H9 (cell line): ENCODE data around the gene ZNF771. TPM values are rescaled to one million over a fixed set of nuclear protein-coding genes. Genes with fewer than 3 reads are reported as not detected.
A peak's percentile ranks its signal among the peaks of the same experiment; 100 is the strongest.

Source experiments
- DNase-seq: peaks from one replicate; pipeline ENCODE4 v3.0.0-alpha.2; 2017
- H2AFZ ChIP-seq: one replicate; pipeline ENCODE4 v1.6.1; 2013; ENCODE audit warnings: mild to moderate bottlenecking, low read length, control low read depth, moderate library complexity
- H2AK5ac ChIP-seq: 2 replicates; pipeline ENCODE4 v1.6.1; 2013; ENCODE audit warnings: low read length, control low read depth, mixed read lengths; ENCODE audit not compliant: insufficient read length
- H2BK120ac ChIP-seq: one replicate; pipeline ENCODE4 v1.6.1; 2013; ENCODE audit warnings: low read depth, mild to moderate bottlenecking, low read length, control low read depth, inconsistent platforms; ENCODE audit not compliant: poor library complexity, severe bottlenecking
- H2BK12ac ChIP-seq: 2 replicates; pipeline ENCODE4 v1.6.1; 2013; ENCODE audit warnings: low read length, control low read depth, mixed read lengths, low read depth; ENCODE audit not compliant: insufficient read length
- H2BK15ac ChIP-seq: 2 replicates; pipeline ENCODE4 v1.6.1; 2013; ENCODE audit warnings: low read depth, low read length, control low read depth
- H2BK20ac ChIP-seq: one replicate; pipeline ENCODE4 v1.6.1; 2013; ENCODE audit warnings: low read depth, mild to moderate bottlenecking, low read length, control low read depth, inconsistent platforms; ENCODE audit not compliant: poor library complexity, severe bottlenecking
- H2BK5ac ChIP-seq: 2 replicates; pipeline ENCODE4 v1.6.1; 2013; ENCODE audit warnings: low read length, control low read depth, mixed read lengths; ENCODE audit not compliant: insufficient read length
- H3K14ac ChIP-seq: 2 replicates; pipeline ENCODE4 v1.6.1; 2013; ENCODE audit warnings: low read length, control low read depth; ENCODE audit not compliant: insufficient read depth
- H3K18ac ChIP-seq: 2 replicates; pipeline ENCODE4 v1.6.1; 2013; ENCODE audit warnings: low read depth, mild to moderate bottlenecking, mixed read lengths, low read length, control low read depth; ENCODE audit not compliant: insufficient read length
- H3K23ac ChIP-seq: 2 replicates; pipeline ENCODE4 v1.6.1; 2013; ENCODE audit warnings: low read length, control low read depth, mixed read lengths, low read depth; ENCODE audit not compliant: insufficient read length
- H3K23me2 ChIP-seq: 2 replicates; pipeline ENCODE4 v1.6.1; 2013; ENCODE audit warnings: low read depth, mild to moderate bottlenecking, mixed read lengths, low read length, control low read depth; ENCODE audit not compliant: insufficient read length, poor library complexity, severe bottlenecking
- H3K27ac ChIP-seq: 2 replicates; pipeline ENCODE4 v1.5.1; 2013; ENCODE audit warnings: low read length, control low read depth, mixed read lengths, low read depth; ENCODE audit not compliant: insufficient read length
- H3K27me3 ChIP-seq: 2 replicates; pipeline ENCODE4 v1.6.1; 2013; ENCODE audit warnings: low read length, control low read depth, inconsistent platforms; ENCODE audit not compliant: insufficient read depth
- H3K4ac ChIP-seq: 2 replicates; pipeline ENCODE4 v1.6.1; 2013; ENCODE audit warnings: low read depth, mild to moderate bottlenecking, control low read depth, inconsistent platforms, low read length, moderate library complexity
- H3K4me1 ChIP-seq: 2 replicates; pipeline ENCODE4 v1.6.1; 2013; ENCODE audit warnings: low read length, control low read depth, inconsistent platforms; ENCODE audit not compliant: insufficient read depth
- H3K4me2 ChIP-seq: 2 replicates; pipeline ENCODE4 v1.6.1; 2013; ENCODE audit warnings: low read length, control low read depth, mixed read lengths; ENCODE audit not compliant: insufficient read length, insufficient read depth
- H3K56ac ChIP-seq: 2 replicates; pipeline ENCODE4 v1.6.1; 2013; ENCODE audit warnings: low read depth, mild to moderate bottlenecking, mixed read lengths, low read length, control low read depth; ENCODE audit not compliant: insufficient read length
- H3K79me1 ChIP-seq: 2 replicates; pipeline ENCODE4 v1.6.1; 2013; ENCODE audit warnings: low read depth, mild to moderate bottlenecking, moderate library complexity, low read length, control low read depth, inconsistent platforms; ENCODE audit not compliant: insufficient read depth, poor library complexity, severe bottlenecking
- H3K79me2 ChIP-seq: 2 replicates; pipeline ENCODE4 v1.6.1; 2013; ENCODE audit warnings: low read length, control low read depth, inconsistent platforms; ENCODE audit not compliant: insufficient read depth
- H3K9ac ChIP-seq: 2 replicates; pipeline ENCODE4 v1.6.1; 2013; ENCODE audit warnings: low read length, control low read depth, mixed read lengths; ENCODE audit not compliant: insufficient read length; ENCODE audit errors: extremely low read depth
- H3K9me3 ChIP-seq: one replicate; pipeline ENCODE4 v1.6.1; 2013; ENCODE audit warnings: low read depth, low read length, inconsistent platforms; ENCODE audit not compliant: control insufficient read depth
- H3T11ph ChIP-seq: one replicate; pipeline ENCODE4 v1.6.1; 2013; ENCODE audit warnings: mild to moderate bottlenecking, low read length, control low read depth, inconsistent platforms
- H4K20me1 ChIP-seq: one replicate; pipeline ENCODE4 v1.6.1; 2013; ENCODE audit not compliant: control insufficient read depth, insufficient read length, insufficient read depth
- H4K5ac ChIP-seq: 2 replicates; pipeline ENCODE4 v1.6.1; 2013; ENCODE audit warnings: low read depth, mild to moderate bottlenecking, mixed read lengths, low read length, control low read depth; ENCODE audit not compliant: insufficient read length
- H4K8ac ChIP-seq: replicated peaks from 2 replicates; pipeline ENCODE4 v1.6.1; 2013; ENCODE audit warnings: low read length, control low read depth, mixed read lengths, low read depth; ENCODE audit not compliant: insufficient read length
- H4K91ac ChIP-seq: 2 replicates; pipeline ENCODE4 v1.6.1; 2013; ENCODE audit warnings: low read depth, mild to moderate bottlenecking, moderate library complexity, mixed read lengths, low read length, control low read depth; ENCODE audit not compliant: insufficient read length
- H3K27ac Mint-ChIP-seq, 3 experiments: 2 replicates in 2 of 3; 3 replicates in 1 of 3; pipeline ENCODE4 v1.8.0; 2020 to 2021; ENCODE audit warnings: mixed read lengths in 3 of 3, mild to moderate bottlenecking in 1 of 3, moderate library complexity in 1 of 3
- H3K27me3 Mint-ChIP-seq: 2 replicates; pipeline ENCODE4 v1.8.0; 2021; ENCODE audit warnings: low read depth, mild to moderate bottlenecking, moderate library complexity, mixed read lengths
- H3K36me3 Mint-ChIP-seq, 3 experiments: 2 replicates in 2 of 3; 3 replicates in 1 of 3; pipeline ENCODE4 v1.8.0; 2020 to 2021; ENCODE audit warnings: low read depth in 3 of 3, mixed read lengths in 3 of 3; ENCODE audit not compliant: insufficient read depth in 1 of 3
- H3K4me1 Mint-ChIP-seq, 2 experiments: 2 replicates each; pipeline ENCODE4 v1.8.0; 2020; ENCODE audit warnings: mixed read lengths in 2 of 2
- H3K4me3 Mint-ChIP-seq, 2 experiments: 2 replicates in 1 of 2; 3 replicates in 1 of 2; pipeline ENCODE4 v1.8.0; 2020 to 2021; ENCODE audit warnings: mild to moderate bottlenecking in 2 of 2, mixed read lengths in 2 of 2, moderate library complexity in 1 of 2
- H3K9me3 Mint-ChIP-seq, 2 experiments: 2 replicates in 1 of 2; 3 replicates in 1 of 2; pipeline ENCODE4 v1.8.0; 2020; ENCODE audit warnings: mild to moderate bottlenecking in 2 of 2, mixed read lengths in 2 of 2, moderate library complexity in 1 of 2
- WGBS: extraction: QIAGEN DNeasy Blood & Tissue Kit; methylation state at CpG from one replicate; pipeline ENCODE4 v1.1.7; 2013; ENCODE audit warnings: missing lambda C conversion rate, low lambda C conversion rate, mixed read lengths; ENCODE audit not compliant: insufficient read length; ENCODE audit errors: extremely low coverage; 5-methylcytosine and 5-hydroxymethylcytosine counted together
- total RNA-seq: library from RNA; stranded (reverse); gene quantifications from 2 replicates; pipeline ENCODE4 v1.2.1, GENCODE V29; 2021
- TF ChIP-seq, protein P1 (sequence below): fragments of 200-600 bp; sonication (generic); conservative IDR thresholded peaks from 3 replicates; pipeline ENCODE4 v1.8.0; 2021; ENCODE audit warnings: antibody characterized with exemption, mild to moderate bottlenecking

The ZNF771 gene
- total RNA-seq, 1 experiment from 2014 or later = 10.5 TPM

DNA sequence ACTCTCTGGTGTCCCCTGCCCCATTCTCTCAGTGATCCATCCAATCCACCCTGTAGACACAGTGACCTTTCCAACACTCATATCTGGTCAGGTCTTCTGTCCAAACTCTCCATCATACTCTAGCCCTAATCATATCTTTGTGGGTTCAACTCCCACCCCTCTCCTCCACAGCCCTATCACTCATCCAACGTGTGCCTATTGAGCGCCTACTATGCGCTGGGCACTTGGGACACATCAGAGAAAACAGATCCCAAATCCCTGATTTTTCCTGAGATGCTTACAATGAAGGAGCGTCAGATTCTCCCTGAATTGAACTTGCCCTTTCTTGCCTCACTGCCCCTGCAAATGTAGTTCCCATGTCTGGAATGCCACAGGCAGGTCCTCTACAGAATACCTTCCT is 20.6 kb downstream of the ZNF771 start:
- H3K27me3 ChIP-seq = no peaks in the 10 kb centered on the region
- peaks cover 8% of the 10 kb centered on the region for H3K79me1 ChIP-seq
- H4K8ac ChIP-seq = no peak overlapping the region
- H2BK120ac ChIP-seq = no peak overlapping the region
- H3K4me1 ChIP-seq = no peaks in the 10 kb centered on the region
- H3K9me3 Mint-ChIP-seq = no peaks in the 10 kb centered on the region; a peak in 2 of 5 replicates
- no peak overlapping the region for H4K91ac ChIP-seq
- H2BK20ac ChIP-seq = no peak overlapping the region
- peaks cover 29 to 44% (median 39%) of the 10 kb centered on the region in 3 experiments for H3K36me3 Mint-ChIP-seq
- peak overlapping the region in 1 of 2 experiments; percentile 33; a peak in 4 of 5 replicates for H3K4me3 Mint-ChIP-seq
- H3K27me3 Mint-ChIP-seq = peaks cover 9% of the 10 kb centered on the region
- H3K23ac ChIP-seq = no peak overlapping the region
- no peak overlapping the region for H2BK15ac ChIP-seq
- TF ChIP-seq, protein P1, sequence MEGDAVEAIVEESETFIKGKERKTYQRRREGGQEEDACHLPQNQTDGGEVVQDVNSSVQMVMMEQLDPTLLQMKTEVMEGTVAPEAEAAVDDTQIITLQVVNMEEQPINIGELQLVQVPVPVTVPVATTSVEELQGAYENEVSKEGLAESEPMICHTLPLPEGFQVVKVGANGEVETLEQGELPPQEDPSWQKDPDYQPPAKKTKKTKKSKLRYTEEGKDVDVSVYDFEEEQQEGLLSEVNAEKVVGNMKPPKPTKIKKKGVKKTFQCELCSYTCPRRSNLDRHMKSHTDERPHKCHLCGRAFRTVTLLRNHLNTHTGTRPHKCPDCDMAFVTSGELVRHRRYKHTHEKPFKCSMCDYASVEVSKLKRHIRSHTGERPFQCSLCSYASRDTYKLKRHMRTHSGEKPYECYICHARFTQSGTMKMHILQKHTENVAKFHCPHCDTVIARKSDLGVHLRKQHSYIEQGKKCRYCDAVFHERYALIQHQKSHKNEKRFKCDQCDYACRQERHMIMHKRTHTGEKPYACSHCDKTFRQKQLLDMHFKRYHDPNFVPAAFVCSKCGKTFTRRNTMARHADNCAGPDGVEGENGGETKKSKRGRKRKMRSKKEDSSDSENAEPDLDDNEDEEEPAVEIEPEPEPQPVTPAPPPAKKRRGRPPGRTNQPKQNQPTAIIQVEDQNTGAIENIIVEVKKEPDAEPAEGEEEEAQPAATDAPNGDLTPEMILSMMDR = no peak
- H3K9ac ChIP-seq = no peak overlapping the region
- DNase-seq = no peak
- peak overlapping the region in 1 of 3 experiments; percentile 81; a peak in 2 of 7 replicates for H3K27ac Mint-ChIP-seq
- H2AFZ ChIP-seq = no peak overlapping the region
- no peak overlapping the region for H3K56ac ChIP-seq
- no CpG with 5 or more reads among the region's 4 CpGs for WGBS
- H3K14ac ChIP-seq = no peak overlapping the region
- H3K79me2 ChIP-seq = peaks cover 4% of the 10 kb centered on the region; the same call in 1 of the 2 replicates
- H3K27ac ChIP-seq = no peak overlapping the region
- no peak overlapping the region for H2AK5ac ChIP-seq
- H3T11ph ChIP-seq = no peak overlapping the region
- no peaks in the 10 kb centered on the region for H4K20me1 ChIP-seq
- no peak overlapping the region for H3K18ac ChIP-seq
- no peak overlapping the region for H3K4me2 ChIP-seq
- no peak overlapping the region for H2BK12ac ChIP-seq
- no peak overlapping the region for H4K5ac ChIP-seq
- no peak overlapping the region for H2BK5ac ChIP-seq
- peaks cover 9% of the 10 kb centered on the region for H3K23me2 ChIP-seq
- peaks cover 4 to 12% of the 10 kb centered on the region in 2 experiments; a peak in 3 of 4 replicates for H3K4me1 Mint-ChIP-seq
- no peak overlapping the region for H3K4ac ChIP-seq
- no peaks in the 10 kb centered on the region for H3K9me3 ChIP-seq
